ENCODE results near the gene TIMM29. TPM values are rescaled to one million over a fixed set of nuclear protein-coding genes. Genes with fewer than 3 reads are reported as not detected.

The TIMM29 gene
- total and polyA plus RNA-seq, 3 donors from 2014 or later = 20.2 to 45.7 (median 40.9) TPM

- 82 to 97% methylated on average over 3 to 5 of the region's 5 CpGs for WGBS, 2 donors
- Histone ChIP-seq H3K36me3 (ENCODE audit: low read depth, missing control alignments) (no peaks in the 10 kb centered on the region), H3K27ac (no peak overlapping the region), H3K27me3 (no peaks in the 10 kb centered on the region), H3K9me3 (no peaks in the 10 kb centered on the region), H3K4me1 (peaks cover 18% of the 10 kb centered on the region), H3K4me3 (no peak overlapping the region)
- DNase-seq = no peak
- intact Hi-C loops (cut with DNase I; ENCODE audit: low total_unique reads) = no loop called here
- TF ChIP-seq, protein P1, sequence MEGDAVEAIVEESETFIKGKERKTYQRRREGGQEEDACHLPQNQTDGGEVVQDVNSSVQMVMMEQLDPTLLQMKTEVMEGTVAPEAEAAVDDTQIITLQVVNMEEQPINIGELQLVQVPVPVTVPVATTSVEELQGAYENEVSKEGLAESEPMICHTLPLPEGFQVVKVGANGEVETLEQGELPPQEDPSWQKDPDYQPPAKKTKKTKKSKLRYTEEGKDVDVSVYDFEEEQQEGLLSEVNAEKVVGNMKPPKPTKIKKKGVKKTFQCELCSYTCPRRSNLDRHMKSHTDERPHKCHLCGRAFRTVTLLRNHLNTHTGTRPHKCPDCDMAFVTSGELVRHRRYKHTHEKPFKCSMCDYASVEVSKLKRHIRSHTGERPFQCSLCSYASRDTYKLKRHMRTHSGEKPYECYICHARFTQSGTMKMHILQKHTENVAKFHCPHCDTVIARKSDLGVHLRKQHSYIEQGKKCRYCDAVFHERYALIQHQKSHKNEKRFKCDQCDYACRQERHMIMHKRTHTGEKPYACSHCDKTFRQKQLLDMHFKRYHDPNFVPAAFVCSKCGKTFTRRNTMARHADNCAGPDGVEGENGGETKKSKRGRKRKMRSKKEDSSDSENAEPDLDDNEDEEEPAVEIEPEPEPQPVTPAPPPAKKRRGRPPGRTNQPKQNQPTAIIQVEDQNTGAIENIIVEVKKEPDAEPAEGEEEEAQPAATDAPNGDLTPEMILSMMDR (IDR thresholded peaks at IDR 0.05) = no peak
- no peak for TF ChIP-seq POLR2A (IDR thresholded peaks at IDR 0.05)
Observed at GRCh38 chr19:10977742-10978092, 49.1 kb downstream of the TIMM29 start.

Other genes with a start within 250 kb of the TIMM29 start
- gene QTRT1, start 227.4 kb upstream of the TIMM29 start, total RNA-seq = 10 to 100 TPM; 44.3 to 44.6 TPM
- 27.8 TPM for gene QTRT1, start 227.4 kb upstream of the TIMM29 start, polyA plus RNA-seq (ENCODE audit: insufficient read depth, low read depth, low replicate concordance)
- 100 to 1,000 TPM; 226 to 274 TPM for gene DNM2, start 210.7 kb upstream of the TIMM29 start, total RNA-seq
- 166 TPM for gene DNM2, start 210.7 kb upstream of the TIMM29 start, polyA plus RNA-seq (ENCODE audit: insufficient read depth, low read depth, low replicate concordance)
- gene TMED1, start 92.6 kb upstream of the TIMM29 start, total RNA-seq = 10 to 100 TPM; 34.0 to 59.3 TPM
- gene TMED1, start 92.6 kb upstream of the TIMM29 start, polyA plus RNA-seq (ENCODE audit: insufficient read depth, low read depth, low replicate concordance) = 30.2 TPM
- 10 to 100 TPM; 17.4 to 21.0 TPM for gene C19orf38, start 80.4 kb upstream of the TIMM29 start, total RNA-seq
- 19.3 TPM for gene C19orf38, start 80.4 kb upstream of the TIMM29 start, polyA plus RNA-seq (ENCODE audit: insufficient read depth, low read depth, low replicate concordance)
- 10 to 100 TPM; 79.5 to 82.4 TPM for gene CARM1, start 57.3 kb upstream of the TIMM29 start, total RNA-seq
- 110 TPM for gene CARM1, start 57.3 kb upstream of the TIMM29 start, polyA plus RNA-seq (ENCODE audit: insufficient read depth, low read depth, low replicate concordance)
- gene YIPF2, start 172 bp upstream of the TIMM29 start, total RNA-seq = 100 to 1,000 TPM in 1 of 2 donors, 10 to 100 TPM in 1; 95.3 to 106 TPM
- 143 TPM for gene YIPF2, start 172 bp upstream of the TIMM29 start, polyA plus RNA-seq (ENCODE audit: insufficient read depth, low read depth, low replicate concordance)
- gene SMARCA4, start 32.2 kb downstream of the TIMM29 start, total RNA-seq = 100 to 1,000 TPM; 180 to 188 TPM
- gene SMARCA4, start 32.2 kb downstream of the TIMM29 start, polyA plus RNA-seq (ENCODE audit: insufficient read depth, low read depth, low replicate concordance) = 141 TPM
- gene LDLR, start 160.7 kb downstream of the TIMM29 start, total RNA-seq = 10 to 100 TPM; 12.5 to 19.0 TPM
- gene LDLR, start 160.7 kb downstream of the TIMM29 start, polyA plus RNA-seq (ENCODE audit: insufficient read depth, low read depth, low replicate concordance) = 20.1 TPM
- 1 to 10 TPM; 7.1 to 7.4 TPM for gene SPC24, start 227.0 kb downstream of the TIMM29 start, total RNA-seq
- 5.4 TPM for gene SPC24, start 227.0 kb downstream of the TIMM29 start, polyA plus RNA-seq (ENCODE audit: insufficient read depth, low read depth, low replicate concordance)

Measured in testis (tissue), 3 donors.